ENCODE data around the gene SFXN3.
"Not testable (repeated sequence)": the region's sequence is repeated elsewhere in the genome, so short reads cannot be mapped to it uniquely, and the experiment has no call there.

SFXN3 gene

GRCh38 chr10:101016814-101017213, 14.2 kb upstream of the SFXN3 start:
- no peak for DNase-seq

GRCh38 chr10:101018118-101018599, 12.9 kb upstream of the SFXN3 start:
- no peak for DNase-seq

GRCh38 chr10:101018600-101019439, 12.2 kb upstream of the SFXN3 start:
- peak; percentile 77 for DNase-seq

- no peak for DNase-seq
These were observed 11.7 kb upstream of the SFXN3 start for GRCh38 chr10:101019440-101019703.

- no peak for DNase-seq
These were observed 10.5 kb upstream of the SFXN3 start for GRCh38 chr10:101020427-101021075.

GRCh38 chr10:101021239-101021638, 9.8 kb upstream of the SFXN3 start:
- no peak for DNase-seq

- DNase-seq: no peak
These were observed 9.3 kb upstream of the SFXN3 start for GRCh38 chr10:101021692-101022251.

- DNase-seq: no peak
These were observed 7.9 kb upstream of the SFXN3 start for GRCh38 chr10:101022967-101023705.

GRCh38 chr10:101027106-101027720, 3.8 kb upstream of the SFXN3 start:
- DNase-seq: no peak

- no peak for DNase-seq
These were observed 2.3 kb upstream of the SFXN3 start for GRCh38 chr10:101028446-101029337.

GRCh38 chr10:101029520-101030295, 1.3 kb upstream of the SFXN3 start:
- DNase-seq: no peak

GRCh38 chr10:101030496-101031127, 422 bp upstream of the SFXN3 start:
- DNase-seq: no peak

- DNase-seq: peak; percentile 35
These were observed 982 bp downstream of the SFXN3 start for GRCh38 chr10:101031796-101032636.

GRCh38 chr10:101032637-101033224, 1.7 kb downstream of the SFXN3 start:
- DNase-seq: peak; percentile 31

GRCh38 chr10:101033276-101033675, 2.2 kb downstream of the SFXN3 start:
- DNase-seq: no peak

GRCh38 chr10:101034404-101034803, 3.4 kb downstream of the SFXN3 start:
- not testable (repeated sequence) for DNase-seq

GRCh38 chr10:101035314-101035713, 4.3 kb downstream of the SFXN3 start:
- no peak for DNase-seq

GRCh38 chr10:101035916-101036702, 5.1 kb downstream of the SFXN3 start:
- no peak for DNase-seq
